GM12878 (cell line): ENCODE measurements around the gene SLC3A2. TPM values are rescaled to one million over a fixed set of nuclear protein-coding genes. Genes with fewer than 3 reads are reported as not detected.

ENCODE experiments used
- BACH1 ChIP-seq: fragments of 450-650 bp; IDR thresholded peaks from 2 replicates; pipeline ENCODE4 v1.6.1; 2017; ENCODE audit warnings: mild to moderate bottlenecking, borderline replicate concordance
- DPF2 ChIP-seq: fragments of 450-650 bp; IDR thresholded peaks from 2 replicates; pipeline ENCODE4 v1.6.1; 2017; ENCODE audit warnings: mild to moderate bottlenecking
- EED ChIP-seq: sonication (generic); IDR thresholded peaks from 2 replicates; pipeline ENCODE4 v1.6.1; 2016; ENCODE audit warnings: antibody characterized with exemption, low read depth
- EGR1 ChIP-seq, 2 experiments: IDR thresholded peaks; 1 replicate in 1 of 2; 2 replicates in 1 of 2; pipeline ENCODE4 v1.6.1; 2011 to 2012; ENCODE audit warnings: low read depth in 2 of 2, low read length in 2 of 2, borderline replicate concordance in 1 of 2, mild to moderate bottlenecking in 1 of 2, moderate library complexity in 1 of 2
- FOXM1 ChIP-seq: IDR thresholded peaks from 2 replicates; pipeline ENCODE4 v1.6.1; 2012; ENCODE audit warnings: low read depth, mild to moderate bottlenecking, inconsistent platforms, low read length, moderate library complexity
- IRF4 ChIP-seq: IDR thresholded peaks from 2 replicates; pipeline ENCODE4 v1.6.1; 2011; ENCODE audit warnings: low read depth, low read length
- JUNB ChIP-seq: IDR thresholded peaks from 2 replicates; pipeline ENCODE4 v1.6.1; 2016; ENCODE audit warnings: antibody characterized with exemption, mild to moderate bottlenecking
- JUND ChIP-seq: IDR thresholded peaks from 2 replicates; pipeline ENCODE4 v1.6.1; 2012; ENCODE audit warnings: low read depth, mild to moderate bottlenecking, low read length, improper control_type of control experiment, moderate library complexity
- MLLT1 ChIP-seq: fragments of 450-650 bp; IDR thresholded peaks from 2 replicates; pipeline ENCODE4 v1.6.1; 2016; ENCODE audit warnings: mild to moderate bottlenecking
- MXI1 ChIP-seq: fragments of 150-350 bp; IDR thresholded peaks from 2 replicates; pipeline ENCODE4 v1.6.1; 2011; ENCODE audit warnings: low read depth, mild to moderate bottlenecking, inconsistent platforms, low read length, improper control_type of control experiment
- NFYB ChIP-seq: IDR thresholded peaks from 2 replicates; pipeline ENCODE4 v1.6.1; 2011; ENCODE audit warnings: low read depth, mild to moderate bottlenecking, low read length, improper control_type of control experiment, moderate library complexity; ENCODE audit not compliant: insufficient read depth
- NRF1 ChIP-seq: conservative IDR thresholded peaks from 2 replicates; pipeline ENCODE4 v1.6.1; 2011; ENCODE audit warnings: mild to moderate bottlenecking, low read depth, low read length, improper control_type of control experiment
- POU2F2 ChIP-seq: IDR thresholded peaks from 3 replicates; pipeline ENCODE4 v1.6.1; 2011; ENCODE audit warnings: low read depth, mild to moderate bottlenecking, low read length, borderline replicate concordance
- RAD21 ChIP-seq: IDR thresholded peaks from 2 replicates; pipeline ENCODE4 v1.6.1; 2011; ENCODE audit warnings: mild to moderate bottlenecking, low read depth, low read length, moderate library complexity; ENCODE audit not compliant: insufficient read depth
- RB1 ChIP-seq: fragments of 450-650 bp; formaldehyde crosslinking; IDR thresholded peaks from 2 replicates; pipeline ENCODE4 v1.6.1; 2017; ENCODE audit warnings: mild to moderate bottlenecking, borderline replicate concordance
- RELB ChIP-seq: fragments of 450-650 bp; IDR thresholded peaks from 2 replicates; pipeline ENCODE4 v1.6.1; 2017; ENCODE audit warnings: low read depth, mild to moderate bottlenecking, moderate library complexity
- USF1 ChIP-seq: IDR thresholded peaks from 2 replicates; pipeline ENCODE4 v1.6.1; 2011; ENCODE audit warnings: borderline replicate concordance, low read depth, mild to moderate bottlenecking, moderate library complexity, mixed read lengths, low read length; ENCODE audit not compliant: insufficient read depth; ENCODE audit errors: extremely low read length
- YBX1 ChIP-seq: fragments of 450-650 bp; IDR thresholded peaks from 2 replicates; pipeline ENCODE4 v1.6.1; 2016; ENCODE audit warnings: antibody characterized with exemption
- ZBTB33 ChIP-seq: fragments of 450-650 bp; IDR thresholded peaks from 2 replicates; pipeline ENCODE4 v1.6.1; 2017; ENCODE audit warnings: mild to moderate bottlenecking
- ZNF384 ChIP-seq: IDR thresholded peaks from 2 replicates; pipeline ENCODE4 v1.6.1; 2012; ENCODE audit warnings: low read depth, mild to moderate bottlenecking, low read length, improper control_type of control experiment, borderline replicate concordance
- polyA plus RNA-seq, 11 experiments: library from polyadenylated mRNA; depleted of rRNA in 4 of 11; unstranded in 6 of 11; stranded (reverse) in 5 of 11; fragments of >200 nt; fragmentation: Nextera tagmentation in 4 of 11; fragmentation: Illumina TruSeq in 1 of 11; extraction: Ambion mirVana in 4 of 11; extraction: Trizol in 1 of 11; gene quantifications; 1 replicate in 1 of 11; 2 replicates in 10 of 11; pipeline versions ENCODE4 v1.2.1 to v1.2.3, GENCODE V29; 2011 to 2016; ENCODE audit warnings: inconsistent platforms in 2 of 11, missing spikeins in 2 of 11, low read depth in 1 of 11
- total RNA-seq, 4 experiments: library from RNA; depleted of rRNA in 3 of 4; stranded (reverse); fragments of >200 nt in 3 of 4; fragmentation: Illumina TruSeq in 1 of 4; extraction: Trizol in 1 of 4; gene quantifications; 2 replicates each; pipeline versions ENCODE4 v1.2.1 to v1.2.3, GENCODE V29; 2013 to 2021

The SLC3A2 gene
- total and polyA plus RNA-seq, 10 of the 15 experiments (the other 5 are each of a cell fraction or from before 2014, with no cell fraction given): 6.9 to 158 (median 106) TPM

- peak; percentile 98 for TF ChIP-seq RELB
- TF ChIP-seq EED: no peak
- no peak for TF ChIP-seq RAD21
- 0 out of 2 replicates have a peak, but pooled peaks have one; percentile 46 for TF ChIP-seq DPF2
- peak; percentile 73 for TF ChIP-seq IRF4
- peak; percentile 100 for TF ChIP-seq MXI1
- peak; percentile 62 for TF ChIP-seq BACH1
- no peak for TF ChIP-seq NFYB
- TF ChIP-seq MLLT1: peak; percentile 64
- TF ChIP-seq ZNF384: no peak
- no peak for TF ChIP-seq FOXM1
- TF ChIP-seq NRF1: no peak
- TF ChIP-seq USF1: no peak
- no peak for TF ChIP-seq JUNB
- peak in 1 of 2 experiments; percentile 38; a peak in 1 of 3 replicates for TF ChIP-seq EGR1 (IDR thresholded peaks at IDR 0.05; ENCODE audit: borderline replicate concordance in 1 of 2, low read depth in 2 of 2, low read length in 2 of 2)
- TF ChIP-seq YBX1: no peak
- TF ChIP-seq POU2F2: peak; percentile 87; the same call in 2 of the 3 replicates
- no peak for TF ChIP-seq JUND
- peak; percentile 82; the same call in 1 of the 2 replicates for TF ChIP-seq RB1
- TF ChIP-seq ZBTB33: no peak
Observed at GRCh38 chr11:62839050-62839945, 41.4 kb upstream of the SLC3A2 start, which contains the start of gene WDR74 (continued).
